ENCODE data around the gene RFXANK. TPM values are rescaled to one million over a fixed set of nuclear protein-coding genes. Genes with fewer than 3 reads are reported as not detected.
A peak's percentile ranks its signal among the peaks of the same experiment; 100 is the strongest.

The RFXANK gene
- total RNA-seq, 2 experiments from 2014 or later, result 36.3 to 37.2 TPM

GRCh38 chr19:19203012-19203856 is 11.2 kb downstream of the RFXANK start, which contains the start of gene NR2C2AP:
Gene NR2C2AP, minus strand, starts transcription at chr19:19203414. Its CDS starts 354 bp downstream, at chr19:19203060.
- ATAC-seq (ENCODE audit: poor library complexity), result peak; percentile 93
- CTCF ChIA-PET, result interaction anchor here (0.7 to 1.4 kb wide), 6 partner anchors 10 to 943 kb away, joined by 3 to 6 read pairs (median 4); partner anchors contain the start of gene BORCS8
- peak; percentile 83 to 97 (median 89) for DNase-seq
- peak within 1 kb of the TSS; percentile 94 for H3K4me3 Mint-ChIP-seq
- H3K27ac Mint-ChIP-seq, result peak within 1 kb of the TSS; percentile 94
- no peak for TF ChIP-seq CTCF (IDR thresholded peaks at IDR 0.05)
- peaks cover 29% of the 10 kb centered on the region for H3K4me1 Mint-ChIP-seq (ENCODE audit: low read depth)
- POLR2A ChIA-PET, result interaction anchor here (0.6 to 4.5 kb wide), 8 partner anchors 9 to 786 kb away, joined by 3 to 80 read pairs (median 4); partner anchors contain the start of genes BORCS8, COPE, DDX49 and RFXANK
- peaks cover 48% of the 10 kb centered on the region for H3K4me1 ChIP-seq (ENCODE audit: insufficient read depth, low read length)
- peaks cover 19% of the 10 kb centered on the region for H3K36me3 Mint-ChIP-seq (ENCODE audit: low read depth)
- peaks cover 19% of the 10 kb centered on the region for H3K36me3 ChIP-seq (ENCODE audit: insufficient read depth, low read length)
- peaks cover 12% of the 10 kb centered on the region for H3K27me3 Mint-ChIP-seq
- no peaks in the 10 kb centered on the region for H3K9me3 Mint-ChIP-seq
- H3K27me3 ChIP-seq (ENCODE audit: control insufficient read depth in 1 of 2, insufficient read depth in 2 of 2, low read length in 2 of 2), result no peaks in the 10 kb centered on the region
- peaks cover 0 to 12% of the 10 kb centered on the region in 2 experiments for H3K9me3 ChIP-seq (ENCODE audit: control insufficient read depth in 1 of 2, insufficient read depth in 1 of 2, low read length in 2 of 2)
- intact Hi-C loops (cut with DNase I, micrococcal nuclease), result loop anchor here (1.0 kb wide), 2 partner anchors 10 to 11 kb away; partner anchors contain the start of genes BORCS8 (in 1 of the 2) and RFXANK (in 1 of the 2)
- peak within 1 kb of the TSS; percentile 77 to 82 for H3K27ac ChIP-seq (ENCODE audit: low read depth in 1 of 2, low read length in 2 of 2)
- peak within 1 kb of the TSS; percentile 89 for H3K4me3 ChIP-seq (ENCODE audit: low read length)

- H3K27me3 ChIP-seq (ENCODE audit: control insufficient read depth in 1 of 2, insufficient read depth in 2 of 2, low read length in 2 of 2), result no peaks in the 10 kb centered on the region
- no peak overlapping the region for H3K27ac ChIP-seq (ENCODE audit: low read depth in 1 of 2, low read length in 2 of 2)
- ChIA-PET POLR2A (interaction anchor here (4.5 kb wide), 1 partner anchor 13 kb away, joined by 80 read pairs; the partner anchor contains the start of genes BORCS8 and RFXANK), CTCF (interaction anchor here (0.7 to 1.4 kb wide), 3 partner anchors 21 to 944 kb away, joined by 3 to 6 read pairs (median 4); no protein-coding TSS in a partner anchor)
- H3K27me3 Mint-ChIP-seq, result peaks cover 12% of the 10 kb centered on the region
- H3K4me1 Mint-ChIP-seq (ENCODE audit: low read depth), result peaks cover 29% of the 10 kb centered on the region
- H3K9me3 Mint-ChIP-seq, result no peaks in the 10 kb centered on the region
- intact Hi-C loops (cut with DNase I, micrococcal nuclease), result no loop called here
- H3K4me1 ChIP-seq (ENCODE audit: insufficient read depth, low read length), result peaks cover 48% of the 10 kb centered on the region
- H3K9me3 ChIP-seq (ENCODE audit: control insufficient read depth in 1 of 2, insufficient read depth in 1 of 2, low read length in 2 of 2), result peaks cover 0 to 12% of the 10 kb centered on the region in 2 experiments
- DNase-seq (no peak), ATAC-seq (ENCODE audit: poor library complexity) (no peak)
- H3K27ac Mint-ChIP-seq, result no peak overlapping the region
- no peak overlapping the region for H3K4me3 ChIP-seq (ENCODE audit: low read length)
- no peak for TF ChIP-seq CTCF (IDR thresholded peaks at IDR 0.05)
- H3K36me3 Mint-ChIP-seq (ENCODE audit: low read depth), result peaks cover 13% of the 10 kb centered on the region
- H3K36me3 ChIP-seq (ENCODE audit: insufficient read depth, low read length), result peaks cover 12% of the 10 kb centered on the region
- H3K4me3 Mint-ChIP-seq, result peak overlapping the region; percentile 79
These were observed 12.1 kb downstream of the RFXANK start for GRCh38 chr19:19204181-19204580.

- peaks cover 7% of the 10 kb centered on the region for H3K36me3 Mint-ChIP-seq (ENCODE audit: low read depth)
- peak overlapping the region; percentile 58 for H3K4me3 Mint-ChIP-seq
- intact Hi-C loops (cut with DNase I, micrococcal nuclease), result no loop called here
- H3K4me3 ChIP-seq (ENCODE audit: low read length), result no peak overlapping the region
- TF ChIP-seq CTCF (IDR thresholded peaks at IDR 0.05), result no peak
- DNase-seq (no peak), ATAC-seq (ENCODE audit: poor library complexity) (no peak)
- peaks cover 0 to 12% of the 10 kb centered on the region in 2 experiments for H3K9me3 ChIP-seq (ENCODE audit: control insufficient read depth in 1 of 2, insufficient read depth in 1 of 2, low read length in 2 of 2)
- peaks cover 18% of the 10 kb centered on the region for H3K27me3 Mint-ChIP-seq
- peaks cover 48% of the 10 kb centered on the region for H3K4me1 ChIP-seq (ENCODE audit: insufficient read depth, low read length)
- no peak overlapping the region for H3K27ac ChIP-seq (ENCODE audit: low read depth in 1 of 2, low read length in 2 of 2)
- no peak overlapping the region for H3K27ac Mint-ChIP-seq
- POLR2A ChIA-PET, result interaction anchor here (1.1 to 1.2 kb wide), 2 partner anchors 12 to 14 kb away, joined by 3 to 4 read pairs; partner anchors contain the start of gene BORCS8
- CTCF ChIA-PET, result no interaction called here
- no peaks in the 10 kb centered on the region for H3K27me3 ChIP-seq (ENCODE audit: control insufficient read depth in 1 of 2, insufficient read depth in 2 of 2, low read length in 2 of 2)
- H3K4me1 Mint-ChIP-seq (ENCODE audit: low read depth), result peaks cover 29% of the 10 kb centered on the region
- H3K9me3 Mint-ChIP-seq, result no peaks in the 10 kb centered on the region
- peaks cover 6% of the 10 kb centered on the region for H3K36me3 ChIP-seq (ENCODE audit: insufficient read depth, low read length)
These were observed 13.7 kb downstream of the RFXANK start for GRCh38 chr19:19205416-19206410.

All from CD4-positive, alpha-beta T cell (primary cell).